ENCODE results near the gene AHCYL1.

- no peak for TF ChIP-seq CTCF (IDR thresholded peaks at IDR 0.05; ENCODE audit: insufficient read depth, low read length)
- no peak for TF ChIP-seq GABPA (IDR thresholded peaks at IDR 0.05; ENCODE audit: low read depth)
- no peak for TF ChIP-seq POLR2AphosphoS5 (IDR thresholded peaks at IDR 0.05; ENCODE audit: low read depth)
- TF ChIP-seq REST (IDR thresholded peaks at IDR 0.05; ENCODE audit: insufficient replicate concordance, low read depth), result no peak
These were observed 11.9 kb downstream of the AHCYL1 start for GRCh38 chr1:109996476-109996875.
